Glomerular visceral epithelial cell (primary cell): ENCODE results near the gene ZNF768.
"Not testable (repeated sequence)": the region's sequence is repeated elsewhere in the genome, so short reads cannot be mapped to it uniquely, and the experiment has no call there.

ENCODE experiments used
- DNase-seq: peaks from one replicate; pipeline ENCODE4 v3.0.0-alpha.2; 2016; ENCODE audit errors: extremely low spot score

ZNF768 gene

GRCh38 chr16:30555315-30556124, 29.2 kb upstream of the ZNF768 start:
- no peak for DNase-seq

DNA sequence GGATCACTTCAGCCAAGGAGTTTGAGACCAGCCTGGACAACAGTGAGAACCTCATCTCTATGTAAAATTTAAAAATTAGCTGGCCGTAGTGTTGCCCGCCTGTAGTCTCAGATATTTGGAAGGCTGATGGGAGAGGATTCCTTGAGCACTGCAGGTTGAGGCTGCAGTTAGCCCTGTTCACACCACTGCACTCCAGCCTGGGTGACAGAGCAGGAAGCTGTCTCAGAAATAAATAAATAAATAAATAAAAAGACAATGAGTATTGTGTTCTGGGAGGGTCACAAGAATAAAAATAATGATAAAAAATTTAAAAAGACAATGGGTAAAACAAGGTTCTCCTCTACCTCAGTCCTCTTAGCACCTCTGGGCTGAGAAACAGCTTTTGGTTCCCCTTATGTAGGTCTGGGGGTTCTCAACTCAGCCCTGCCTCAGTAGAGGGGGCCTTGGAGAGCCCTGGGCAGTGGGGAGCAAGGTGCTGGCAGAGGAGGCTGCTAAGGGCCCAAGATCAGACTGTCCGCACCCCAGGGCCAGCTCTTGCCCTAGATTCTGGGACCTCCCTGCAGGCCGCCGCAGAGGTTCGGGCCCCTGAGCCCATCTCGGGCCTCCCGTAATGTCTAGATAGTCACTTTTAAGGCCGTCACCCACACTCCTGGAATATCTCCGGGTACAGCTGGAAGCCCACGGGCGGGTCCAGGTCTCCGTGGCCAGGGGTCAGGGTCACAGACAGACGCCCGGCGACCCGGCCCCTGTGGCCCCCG, 28.4 kb upstream of the ZNF768 start:
- DNase-seq: no peak

GRCh38 chr16:30553393-30553899, 27.1 kb upstream of the ZNF768 start:
- no peak for DNase-seq

DNA sequence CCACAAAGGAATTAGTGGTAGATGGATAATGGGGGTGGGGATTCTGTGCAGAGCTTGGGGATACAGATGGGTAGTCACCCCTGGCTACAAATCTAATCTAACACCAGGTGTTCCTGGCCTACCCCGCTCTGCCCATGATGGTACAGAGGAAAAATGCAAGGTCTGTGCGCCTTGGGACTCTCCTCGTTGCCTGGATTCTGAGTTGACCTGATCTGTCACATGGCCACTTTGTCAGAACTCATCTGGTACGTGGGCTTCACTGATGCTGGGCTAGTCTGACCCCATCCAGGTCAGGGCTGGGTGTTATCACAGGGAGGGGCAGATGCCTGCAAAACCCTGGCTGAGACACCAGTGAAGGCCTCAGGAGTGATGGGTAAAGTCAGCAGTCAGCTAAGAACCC, 26.6 kb upstream of the ZNF768 start:
- DNase-seq: no peak

DNA sequence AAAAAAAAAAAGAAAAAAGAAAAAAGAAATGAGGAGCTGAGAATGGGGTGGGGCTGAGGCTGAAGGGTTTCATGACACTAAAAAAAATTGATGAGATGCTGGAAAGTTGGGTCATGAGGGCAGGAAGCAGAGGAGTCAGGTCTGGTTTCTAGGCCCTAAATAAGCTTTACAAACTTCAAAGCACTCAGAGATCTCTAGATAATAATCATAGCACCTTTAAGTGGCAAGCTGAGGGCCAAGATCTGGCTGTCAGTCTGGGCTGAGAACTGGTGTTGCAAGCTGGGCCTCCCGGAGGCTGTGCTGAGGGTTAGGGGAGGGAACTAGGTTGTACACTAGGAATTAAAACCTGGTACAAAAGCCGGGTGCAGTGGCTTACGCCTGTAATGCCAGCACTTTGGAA, 25.4 kb upstream of the ZNF768 start:
- DNase-seq: no peak

- DNase-seq: no peak
Measured at GRCh38 chr16:30548416-30549253, 22.3 kb upstream of the ZNF768 start.

GRCh38 chr16:30546115-30546514, 19.7 kb upstream of the ZNF768 start:
- DNase-seq: no peak

GRCh38 chr16:30543067-30543466, 16.7 kb upstream of the ZNF768 start:
- DNase-seq: no peak

DNA sequence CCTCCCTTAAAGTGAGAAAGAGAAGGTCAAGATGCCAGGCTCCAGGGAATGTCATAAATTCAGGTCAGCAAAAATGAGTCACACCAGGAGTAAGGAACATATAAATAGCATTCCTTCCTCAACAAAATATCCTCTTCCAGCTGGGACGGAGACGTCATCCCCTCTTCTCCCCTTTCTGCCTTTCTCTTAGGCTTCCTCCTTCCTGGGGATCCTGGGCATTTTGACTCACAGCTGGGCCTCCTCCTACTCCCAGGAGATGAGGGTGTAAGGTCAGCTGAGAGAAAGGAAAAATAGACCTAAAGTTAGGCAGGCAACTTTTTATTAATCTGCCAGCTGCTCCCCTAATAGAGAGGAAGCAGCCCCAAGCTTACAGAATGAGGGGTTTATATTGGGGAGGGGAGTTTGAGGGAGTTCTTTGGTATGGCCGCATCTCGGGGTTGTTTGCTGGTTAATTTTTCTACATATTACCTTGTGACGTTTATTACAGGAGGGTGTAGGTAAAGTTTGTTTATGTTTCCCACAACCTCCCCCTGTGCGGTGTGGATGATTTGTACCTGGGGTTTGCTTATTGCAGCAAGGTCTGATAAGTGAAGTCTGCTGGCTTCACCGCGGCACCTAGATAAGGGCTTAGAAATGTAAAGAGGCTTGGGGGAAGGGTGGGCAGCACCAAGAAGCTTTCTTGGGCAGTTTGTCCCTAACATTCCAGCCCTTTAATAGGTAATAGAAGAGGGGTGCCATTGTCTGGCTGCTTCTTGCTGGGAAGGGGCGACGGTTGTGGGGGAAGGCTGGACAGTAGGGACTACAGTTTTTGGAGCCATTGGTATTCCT, 15.3 kb upstream of the ZNF768 start:
- peak; percentile 43 for DNase-seq

- not testable (repeated sequence) for DNase-seq
Measured at GRCh38 chr16:30540916-30541464, 14.6 kb upstream of the ZNF768 start.

GRCh38 chr16:30539986-30540526, 13.7 kb upstream of the ZNF768 start:
- DNase-seq: not testable (repeated sequence)

GRCh38 chr16:30539000-30539964, 12.9 kb upstream of the ZNF768 start:
- no peak for DNase-seq

DNA sequence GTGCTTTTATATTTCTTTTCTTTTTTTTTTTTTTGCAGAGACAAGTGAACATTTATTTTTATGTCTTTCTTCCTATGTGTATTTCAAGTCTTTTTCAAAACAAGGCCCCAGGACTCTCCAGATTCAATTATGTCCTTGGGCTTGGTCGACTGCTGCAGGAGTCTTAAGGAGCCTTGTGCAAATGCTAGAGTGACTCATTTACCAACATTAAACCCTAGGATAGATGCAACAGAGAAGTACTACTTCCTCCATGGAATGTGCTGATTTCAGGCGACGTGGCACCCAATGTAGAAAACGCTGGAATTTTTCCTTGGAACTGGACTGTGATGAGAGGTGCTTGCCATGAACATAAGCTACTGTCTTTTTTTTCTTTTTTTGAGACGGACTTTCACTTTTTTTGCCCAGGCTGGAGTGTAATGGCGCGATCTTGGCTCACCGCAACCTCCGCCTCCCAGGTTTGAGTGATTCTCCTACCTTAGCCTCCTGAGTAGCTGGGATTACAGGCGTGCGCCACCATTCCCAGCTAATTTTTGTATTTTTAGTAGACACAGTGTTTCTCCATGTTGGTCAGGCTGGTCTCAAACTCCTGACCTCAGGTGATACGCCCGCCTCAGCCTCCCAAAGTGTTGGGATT, 10.1 kb upstream of the ZNF768 start:
- not testable (repeated sequence) for DNase-seq

DNA sequence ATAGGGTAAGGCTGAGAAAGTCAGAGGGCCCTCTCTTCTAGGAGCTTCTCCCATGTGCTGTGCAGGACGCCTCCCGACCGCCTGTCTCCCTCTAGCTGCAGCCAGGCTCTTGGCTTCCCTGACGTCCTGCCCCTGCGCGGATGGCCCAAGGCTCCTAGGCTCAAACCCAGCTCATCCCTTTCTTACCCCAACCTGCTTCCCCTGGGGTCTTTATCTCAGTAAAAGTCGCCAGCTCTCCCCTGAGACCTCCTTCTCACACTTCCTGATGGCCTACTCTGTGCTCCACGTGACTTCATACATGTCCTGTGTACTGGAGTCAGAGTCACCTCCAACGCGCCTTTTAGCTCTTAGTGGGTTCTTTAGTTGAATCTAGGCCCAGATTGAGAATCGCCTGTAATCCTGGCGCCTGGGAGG, 9.4 kb upstream of the ZNF768 start:
- DNase-seq: peak; percentile 46

DNA sequence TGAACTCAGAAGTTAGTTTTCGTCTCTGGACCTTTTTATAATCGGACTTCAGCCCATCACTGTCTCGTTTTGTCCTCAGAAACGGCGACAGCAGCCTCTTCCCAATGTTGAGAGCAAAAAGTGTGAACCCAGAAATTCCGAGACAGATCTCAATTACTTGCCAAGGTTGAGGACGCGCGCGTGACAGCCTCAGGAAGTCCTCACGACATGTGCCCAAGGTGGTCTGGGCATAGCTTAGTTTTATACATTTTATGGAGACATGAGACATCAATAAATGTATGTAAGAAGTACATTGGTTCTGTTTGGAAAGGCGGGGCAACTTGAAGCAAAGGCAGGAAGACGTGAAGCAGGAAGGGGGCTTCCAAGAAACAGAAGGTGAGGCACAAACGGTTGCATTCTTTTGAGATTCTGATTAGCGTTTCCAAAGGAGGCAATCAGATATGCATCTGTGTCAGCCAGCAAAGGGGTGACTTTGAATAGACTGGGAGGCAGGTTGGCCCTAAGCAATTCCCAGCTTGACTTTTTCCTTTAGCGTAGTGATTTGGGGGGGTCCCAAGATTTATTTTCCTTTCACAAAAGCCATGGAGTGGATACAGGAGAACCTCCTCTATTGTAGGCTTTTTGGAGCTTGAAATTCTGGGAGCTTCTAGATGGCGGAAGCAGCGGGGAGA, 8.9 kb upstream of the ZNF768 start:
- peak; percentile 17 for DNase-seq

GRCh38 chr16:30534368-30535105, 8.2 kb upstream of the ZNF768 start, which contains the start of gene ZNF747:
ZNF747 (minus strand) TSS chr16:30534858; CDS start chr16:30534679, 179 bp downstream.
- peak; percentile 83 for DNase-seq

DNA sequence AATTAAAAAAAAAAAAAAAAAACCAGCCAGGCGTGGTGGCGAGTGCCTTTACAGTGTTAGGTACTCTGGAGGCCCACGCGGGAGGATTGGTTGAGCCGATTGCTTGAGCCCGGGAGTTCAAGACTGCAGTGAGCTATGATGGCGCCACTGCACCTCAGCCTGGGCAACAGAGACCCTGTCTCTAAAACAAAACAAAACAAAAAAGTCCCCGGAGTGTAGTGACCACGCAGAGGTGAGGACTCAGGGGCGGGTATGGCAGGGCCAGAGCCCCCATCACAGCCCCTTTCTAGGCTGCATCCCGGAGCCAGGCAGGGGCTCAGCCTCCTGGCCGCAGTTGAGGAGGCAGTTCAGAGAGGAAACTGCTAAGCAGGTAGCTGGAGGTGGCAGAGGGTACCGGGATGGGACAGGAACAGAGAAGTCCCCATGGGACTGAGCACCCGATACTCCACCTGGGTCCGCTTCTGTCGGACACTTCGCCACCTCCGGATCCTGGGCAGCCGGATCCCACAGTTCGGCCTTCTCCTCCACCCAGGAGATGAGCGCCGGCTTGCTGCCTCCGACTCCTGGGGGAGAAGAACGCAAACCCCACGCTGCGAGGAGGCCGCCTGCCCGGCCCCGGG, 7.5 kb upstream of the ZNF768 start:
- no peak for DNase-seq
